Upper lobe of left lung (tissue), 6 donors: ENCODE results near the gene KCNK13. TPM values are rescaled to one million over a fixed set of nuclear protein-coding genes. Genes with fewer than 3 reads are reported as not detected.

ENCODE experiments used
- ATAC-seq, 2 donors: fragments of 200-7000 bp; cut with Tn5 transposase; one replicate each; pipeline ENCODE4 v1.9.1; 2022; ENCODE audit warnings: mild to moderate bottlenecking in 2 of 2, moderate library complexity in 2 of 2; ENCODE audit not compliant: low FRiP score in 2 of 2
- DNase-seq, 2 donors: peaks; one replicate each; pipeline ENCODE4 v3.0.0-alpha.2; 2019 to 2020
- H3K27ac ChIP-seq, 4 donors: fragments of 200-600 bp; sonication (generic); one replicate each; pipeline ENCODE4 v1.5.1; 2016 to 2019
- H3K27me3 ChIP-seq, 4 donors: fragments of 200-600 bp; sonication (generic); one replicate each; pipeline ENCODE4 v1.5.1; 2017 to 2019
- H3K36me3 ChIP-seq, 4 donors: fragments of 200-600 bp; sonication (generic); one replicate each; pipeline ENCODE4 v1.5.1; 2016 to 2019
- H3K4me1 ChIP-seq, 4 donors: fragments of 200-600 bp; sonication (generic); one replicate each; pipeline ENCODE4 v1.5.1; 2018 to 2019
- H3K4me3 ChIP-seq, 4 donors: fragments of 200-600 bp; sonication (generic); one replicate each; pipeline ENCODE4 v1.5.1; 2017 to 2019; ENCODE audit warnings: mild to moderate bottlenecking in 2 of 4, moderate library complexity in 1 of 4
- H3K9me3 ChIP-seq, 4 donors: fragments of 200-600 bp; sonication (generic); one replicate each; pipeline ENCODE4 v1.5.1; 2018 to 2019
- CTCF ChIP-seq, 6 experiments: fragments of 450-650 bp in 4 of 6; fragments of 200-600 bp in 2 of 6; sonication (generic) in 2 of 6; IDR thresholded peaks; one replicate each; pipeline ENCODE4 v1.5.1; 2016 to 2019; ENCODE audit warnings: antibody characterized with exemption in 6 of 6
- EP300 ChIP-seq, 4 donors: sonication (generic); formaldehyde crosslinking; IDR thresholded peaks; one replicate each; pipeline ENCODE4 v1.5.1; 2017; ENCODE audit warnings: antibody characterized with exemption in 4 of 4, control low read depth in 2 of 4
- POLR2A ChIP-seq, 4 donors: fragments of 450-650 bp; IDR thresholded peaks; one replicate each; pipeline ENCODE4 v1.5.1; 2016 to 2017; ENCODE audit warnings: antibody characterized with exemption in 4 of 4, mild to moderate bottlenecking in 2 of 4
- POLR2AphosphoS5 ChIP-seq, 2 donors: sonication (generic); formaldehyde crosslinking; IDR thresholded peaks; one replicate each; pipeline ENCODE4 v1.5.1; 2017; ENCODE audit warnings: antibody characterized with exemption in 2 of 2
- WGBS, 2 donors: methylation state at CpG; one replicate each; pipeline ENCODE4 v1.1.5; 2017 to 2018; 5-methylcytosine and 5-hydroxymethylcytosine counted together
- total RNA-seq, 6 donors: library from RNA; depleted of rRNA in 4 of 6; stranded (reverse); fragments of >200 nt in 4 of 6; gene quantifications; one replicate each; pipeline versions ENCODE4 v1.1.0 to v1.2.1, GENCODE V29; 2016 to 2021
- donor health status: DM: no; HTN: no; CAD: no; lungs with moderate emphysema.
- donor health status: DM: no; HTN: yes; CAD: no; lungs with severe emphysema.

KCNK13 gene
- total RNA-seq, 6 donors from 2014 or later, result 0.22 to 3.0 (median 1.2) TPM; not detected in 2

DNA sequence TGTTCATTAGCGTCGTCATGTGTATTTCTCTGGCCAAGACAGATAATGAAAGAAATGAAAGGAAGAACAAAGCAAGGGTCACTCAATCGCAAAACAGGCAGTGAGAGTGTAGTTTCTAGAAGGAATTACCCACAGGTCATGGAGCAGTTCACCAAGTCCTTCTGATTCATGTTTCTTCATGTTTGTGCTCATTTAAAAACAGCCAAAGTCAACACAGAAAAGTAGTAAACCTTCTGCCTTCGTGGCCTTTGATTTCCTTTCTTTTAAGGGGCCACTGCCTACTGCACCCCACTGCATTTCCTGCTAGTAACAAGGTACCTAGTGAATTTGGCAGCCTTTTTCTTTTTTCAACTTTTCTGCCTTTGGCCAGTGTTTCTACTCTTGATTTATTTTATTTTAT, 75.1 kb downstream of the KCNK13 start:
- H3K27me3 ChIP-seq, result no peaks in the 10 kb centered on the region
- DNase-seq (no peak), ATAC-seq (no peak)
- H3K4me1 ChIP-seq, result no peaks in the 10 kb centered on the region
- no peaks in the 10 kb centered on the region for H3K36me3 ChIP-seq
- no peak for TF ChIP-seq CTCF (IDR thresholded peaks at IDR 0.05)
- TF ChIP-seq POLR2A (IDR thresholded peaks at IDR 0.05), result no peak
- no peak for TF ChIP-seq POLR2AphosphoS5 (IDR thresholded peaks at IDR 0.05)
- no peak for TF ChIP-seq EP300 (IDR thresholded peaks at IDR 0.05)
- no peaks in the 10 kb centered on the region for H3K9me3 ChIP-seq
- no peak overlapping the region for H3K4me3 ChIP-seq
- H3K27ac ChIP-seq, result no peak overlapping the region
- 79 to 85% methylated on average over 4 of the region's 4 CpGs for WGBS, 2 donors

- TF ChIP-seq POLR2AphosphoS5 (IDR thresholded peaks at IDR 0.05) (no peak), POLR2A (IDR thresholded peaks at IDR 0.05) (no peak), CTCF (IDR thresholded peaks at IDR 0.05) (no peak), EP300 (IDR thresholded peaks at IDR 0.05) (no peak)
- H3K36me3 ChIP-seq, result no peaks in the 10 kb centered on the region
- H3K27ac ChIP-seq, result no peak overlapping the region
- H3K9me3 ChIP-seq, result no peaks in the 10 kb centered on the region
- H3K4me3 ChIP-seq, result no peak overlapping the region
- ATAC-seq (no peak), DNase-seq (no peak)
- 69 to 73% methylated on average over 4 of the region's 4 CpGs for WGBS, 2 donors
- H3K27me3 ChIP-seq, result no peaks in the 10 kb centered on the region
- H3K4me1 ChIP-seq, result no peaks in the 10 kb centered on the region
Measured at GRCh38 chr14:90137807-90138206, 76.0 kb downstream of the KCNK13 start.

DNA sequence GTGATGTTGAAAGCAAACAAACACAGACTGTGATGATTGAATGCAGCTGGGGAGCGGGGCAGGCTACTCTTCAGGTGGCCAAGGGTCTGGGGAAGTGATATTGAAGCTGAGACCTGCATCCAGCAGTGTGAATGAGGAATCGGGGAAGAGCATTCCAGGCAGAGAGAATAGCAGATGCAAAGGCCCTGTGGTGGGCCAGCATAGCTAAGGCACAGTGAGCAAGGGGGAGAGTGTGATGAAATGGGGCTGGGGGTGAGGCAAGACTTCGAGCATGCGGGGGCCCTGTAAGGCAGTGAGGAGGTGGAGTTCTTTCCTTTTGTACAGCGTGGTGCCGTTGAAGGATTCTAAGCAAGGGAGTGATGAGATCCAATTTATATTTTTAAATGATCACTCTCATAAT, 77.4 kb downstream of the KCNK13 start:
- Histone ChIP-seq H3K27me3 (no peaks in the 10 kb centered on the region), H3K27ac (no peak overlapping the region), H3K4me3 (no peak overlapping the region), H3K4me1 (no peaks in the 10 kb centered on the region), H3K36me3 (no peaks in the 10 kb centered on the region), H3K9me3 (no peaks in the 10 kb centered on the region)
- DNase-seq, result no peak
- 81% methylated on average over 5 to 6 of the region's 6 CpGs for WGBS, 2 donors
- TF ChIP-seq POLR2AphosphoS5 (IDR thresholded peaks at IDR 0.05) (no peak), CTCF (IDR thresholded peaks at IDR 0.05) (no peak), EP300 (IDR thresholded peaks at IDR 0.05) (no peak), POLR2A (IDR thresholded peaks at IDR 0.05) (no peak)
- no peak for ATAC-seq

DNA sequence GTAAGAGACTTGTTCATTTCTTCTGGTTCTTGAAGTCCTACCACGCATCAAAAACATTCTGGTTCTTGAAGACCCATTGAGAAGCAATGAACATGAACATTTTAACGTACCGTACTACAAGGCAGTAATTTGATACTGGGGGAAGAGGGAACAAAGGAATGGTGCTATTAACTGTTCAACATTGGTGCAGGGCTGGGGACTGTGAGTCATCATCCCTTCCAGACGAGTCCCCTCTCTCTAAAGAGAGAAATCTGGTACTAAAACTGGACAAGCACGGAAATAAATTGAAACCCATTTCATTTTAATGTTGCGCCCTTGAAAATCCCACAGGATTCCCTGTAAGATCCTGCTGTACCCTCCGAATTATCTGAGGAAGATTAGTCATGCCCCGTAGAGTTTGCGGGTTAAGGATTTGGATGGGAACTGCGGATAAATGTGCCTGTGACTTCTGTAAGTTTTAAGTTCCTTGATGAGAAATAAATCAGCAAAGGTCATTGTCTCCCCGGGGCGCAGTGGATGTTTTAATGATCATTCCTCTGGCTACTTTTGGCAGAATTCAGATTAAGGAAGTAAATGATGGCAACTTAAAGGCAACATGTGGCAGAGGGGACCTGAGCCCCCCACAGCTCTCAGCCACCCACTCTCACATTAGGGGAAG, 78.6 kb downstream of the KCNK13 start:
- H3K9me3 ChIP-seq, result no peaks in the 10 kb centered on the region
- H3K4me1 ChIP-seq, result no peaks in the 10 kb centered on the region
- 71 to 73% methylated on average over 12 of the region's 12 CpGs for WGBS, 2 donors
- no peaks in the 10 kb centered on the region for H3K36me3 ChIP-seq
- no peak for ATAC-seq
- no peaks in the 10 kb centered on the region for H3K27me3 ChIP-seq
- H3K27ac ChIP-seq, result no peak overlapping the region
- TF ChIP-seq POLR2A (IDR thresholded peaks at IDR 0.05), result no peak
- no peak for TF ChIP-seq CTCF (IDR thresholded peaks at IDR 0.05)
- no peak for TF ChIP-seq EP300 (IDR thresholded peaks at IDR 0.05)
- TF ChIP-seq POLR2AphosphoS5 (IDR thresholded peaks at IDR 0.05), result no peak
- no peak for DNase-seq
- no peak overlapping the region for H3K4me3 ChIP-seq

GRCh38 chr14:90140956-90141316, 79.1 kb downstream of the KCNK13 start:
- Histone ChIP-seq H3K9me3 (no peaks in the 10 kb centered on the region), H3K27me3 (no peaks in the 10 kb centered on the region), H3K36me3 (no peaks in the 10 kb centered on the region), H3K4me1 (no peaks in the 10 kb centered on the region), H3K4me3 (no peak overlapping the region), H3K27ac (no peak overlapping the region)
- ATAC-seq (no peak), DNase-seq (no peak)
- TF ChIP-seq EP300 (IDR thresholded peaks at IDR 0.05) (no peak), POLR2A (IDR thresholded peaks at IDR 0.05) (no peak), POLR2AphosphoS5 (IDR thresholded peaks at IDR 0.05) (no peak), CTCF (IDR thresholded peaks at IDR 0.05) (no peak)
- 73 to 74% methylated on average over 5 of the region's 5 CpGs for WGBS, 2 donors
